Stimulated activated CD4-positive, alpha-beta T cell treated with anti-CD3 and anti-CD28 coated beads, Interleukin-12 subunit alpha, Interleukin-12 subunit beta, amount 100 ng/mL, for 24 hours (primary cell): ENCODE results near the gene GRK6.

Source experiments
- DNase-seq, 2 experiments: peaks; one replicate each; pipeline ENCODE4 v3.0.0-alpha.2; 2020; ENCODE audit warnings: low read depth in 2 of 2

GRK6 gene

DNA sequence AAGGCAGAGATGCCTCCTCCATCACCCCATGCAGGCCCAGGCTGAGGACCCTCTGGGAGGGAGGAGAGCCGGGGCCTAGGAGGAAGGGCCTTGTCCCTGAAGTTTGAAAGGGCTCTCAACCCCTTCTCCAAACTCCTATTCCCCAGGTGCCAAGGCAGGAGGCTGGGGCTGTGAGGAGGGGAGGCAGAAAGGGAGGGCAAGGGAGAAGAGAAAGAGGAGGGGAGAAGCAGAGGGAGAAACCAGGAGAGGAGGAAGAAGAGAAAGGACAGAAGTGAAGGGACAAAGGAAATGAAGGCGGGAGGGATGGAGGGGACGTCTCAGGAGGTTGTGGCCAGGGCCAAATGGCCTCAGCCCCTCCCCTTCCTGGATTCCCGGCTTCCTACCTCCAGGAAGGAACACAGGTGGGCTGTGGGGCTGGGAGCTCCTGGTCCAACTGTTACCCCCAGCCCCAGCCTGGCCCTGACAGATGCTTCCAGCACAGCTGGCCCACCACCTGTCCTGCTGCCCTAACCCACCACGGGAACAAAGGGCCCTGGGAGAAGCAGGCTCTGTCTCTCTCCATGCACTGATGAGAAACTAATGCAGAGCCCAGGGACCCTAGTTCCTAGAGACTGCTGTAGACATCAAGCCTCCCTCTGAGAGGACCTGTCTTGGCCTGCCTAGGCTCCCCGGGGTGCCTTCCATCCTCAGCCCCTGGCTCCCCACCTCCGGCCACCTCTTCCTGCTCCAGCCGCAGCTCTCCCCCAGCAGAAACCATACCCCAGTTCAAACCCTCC lies 43.5 kb downstream of the GRK6 start:
- no peak for DNase-seq

DNA sequence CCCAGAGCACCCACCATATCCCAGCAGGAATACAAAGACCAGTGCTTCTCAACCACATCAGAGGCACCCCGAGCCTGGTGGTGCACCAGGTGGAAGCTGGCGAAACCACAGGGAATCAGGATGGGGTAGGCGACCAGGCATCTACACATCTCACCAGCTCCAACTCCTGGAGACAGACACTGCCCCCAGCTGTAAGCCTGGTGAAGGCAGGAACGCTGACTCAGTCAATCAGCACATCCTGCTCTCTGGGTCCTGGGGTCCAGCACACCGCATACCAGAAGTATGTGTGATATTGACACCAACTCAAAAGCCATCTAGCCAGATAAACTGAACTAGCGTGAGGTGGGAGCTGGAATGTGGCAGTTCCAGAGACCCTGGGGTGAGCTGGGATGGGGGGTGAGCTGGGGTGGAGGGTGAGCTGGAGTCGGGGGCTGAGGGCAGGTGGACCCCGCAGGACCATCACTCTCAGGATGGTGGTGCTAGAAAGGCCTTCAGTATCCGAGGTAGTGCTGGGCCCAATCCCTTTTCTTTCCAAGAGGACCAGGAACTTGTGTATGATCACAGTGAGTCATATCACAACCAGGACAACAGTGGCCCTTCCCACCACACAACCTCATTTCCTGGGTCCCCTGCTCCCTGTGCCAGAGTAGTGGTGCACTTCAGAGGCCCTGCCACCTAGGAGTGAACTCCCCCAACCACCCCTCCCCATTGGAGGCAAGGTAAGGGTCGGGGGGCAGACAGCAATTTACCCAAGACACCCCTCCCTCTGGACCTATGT lies 44.5 kb downstream of the GRK6 start:
- no peak for DNase-seq

DNA sequence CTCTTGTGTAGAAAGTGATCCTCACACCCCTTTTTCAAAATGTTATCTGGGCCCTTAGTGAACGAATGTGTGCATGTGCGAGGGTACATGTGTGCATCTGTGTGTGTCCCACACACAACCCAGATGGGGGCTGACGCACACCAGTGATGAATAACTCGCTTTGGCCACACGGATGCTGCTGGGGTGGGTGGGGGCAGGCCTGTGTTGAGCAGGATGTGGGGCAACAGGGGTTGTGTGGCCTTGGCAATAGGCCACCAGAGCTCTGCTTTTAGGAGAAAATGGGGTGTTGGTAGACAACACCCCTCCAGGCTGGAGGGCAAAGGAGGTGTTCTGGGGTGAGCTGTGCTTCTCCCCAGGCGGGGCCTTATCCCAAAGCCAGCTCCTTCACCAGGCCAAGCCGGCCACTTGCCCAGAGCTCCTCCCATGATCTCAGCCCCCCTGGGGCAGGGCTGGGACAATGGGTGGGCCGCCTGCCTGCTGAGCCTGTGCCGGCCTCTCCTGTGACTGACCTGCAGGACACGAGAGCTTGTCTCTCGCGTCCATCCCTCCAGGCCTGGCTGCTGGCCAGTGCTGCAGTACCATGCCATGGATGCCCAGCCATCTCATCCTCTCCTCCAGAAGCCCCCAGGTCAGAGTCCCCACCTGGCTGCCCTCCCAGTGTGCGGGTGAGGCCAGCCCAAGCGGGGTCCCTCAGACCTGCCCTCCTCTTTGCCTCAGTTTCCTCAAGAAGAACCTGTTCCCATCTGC lies 45.3 kb downstream of the GRK6 start:
- no peak for DNase-seq

DNA sequence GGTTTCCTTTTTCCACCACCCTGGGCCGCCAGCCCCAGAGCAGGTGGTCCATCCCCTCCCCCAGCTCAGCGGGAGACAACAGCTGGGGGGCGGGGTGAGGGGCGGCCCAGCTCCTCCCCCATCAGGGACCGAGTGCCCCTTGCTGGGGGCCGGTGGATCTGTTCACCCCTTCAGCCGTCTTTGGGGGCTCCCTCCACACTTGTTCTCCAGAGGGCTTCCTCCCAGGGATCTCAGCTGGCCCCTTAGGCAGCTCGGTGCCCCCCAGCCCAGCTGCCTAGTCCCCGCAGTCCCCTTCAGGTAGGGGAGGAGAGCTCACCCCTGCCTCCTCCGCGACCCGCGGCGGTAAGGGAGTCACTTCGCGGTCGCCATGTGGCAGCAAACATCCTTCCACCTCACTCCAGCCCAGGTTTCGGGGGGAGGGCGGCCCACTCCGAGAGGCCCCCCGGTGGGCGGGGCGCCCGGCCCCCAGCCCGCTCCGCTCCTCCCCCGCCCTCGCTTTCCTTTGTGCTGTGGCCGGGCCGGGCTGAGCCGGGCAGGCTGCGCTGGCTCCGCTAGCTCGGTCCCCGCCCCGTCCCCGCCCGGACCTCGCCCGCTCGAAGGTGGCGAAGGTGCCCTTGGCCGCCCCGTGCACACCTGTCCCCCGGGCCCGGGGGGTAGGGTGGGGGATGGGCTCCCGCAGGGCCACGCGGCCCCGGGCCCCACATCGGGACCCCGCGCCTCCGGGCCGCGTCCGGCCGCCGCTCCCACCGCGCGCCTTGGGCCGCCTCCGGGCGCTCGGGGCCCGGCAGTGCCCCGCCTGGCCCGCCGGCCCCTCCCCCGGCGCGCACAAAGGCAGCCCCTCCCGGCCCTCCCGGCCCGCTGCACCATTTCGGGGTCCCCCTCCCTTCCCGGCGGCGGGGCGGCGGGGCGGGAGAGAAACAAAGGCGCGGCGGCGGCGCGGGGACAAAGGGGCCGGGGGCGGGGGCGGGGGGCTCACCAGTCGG lies 46.3 kb downstream of the GRK6 start:
- peak in 1 of 2 experiments; percentile 42 for DNase-seq

GRCh38 chr5:177473443-177474001 lies 47.0 kb downstream of the GRK6 start, which contains the start of gene DBN1:
TSS of gene DBN1 (minus strand) at chr5:177473634. CDS start at chr5:177473521, 113 bp downstream.
- DNase-seq = no peak

DNA sequence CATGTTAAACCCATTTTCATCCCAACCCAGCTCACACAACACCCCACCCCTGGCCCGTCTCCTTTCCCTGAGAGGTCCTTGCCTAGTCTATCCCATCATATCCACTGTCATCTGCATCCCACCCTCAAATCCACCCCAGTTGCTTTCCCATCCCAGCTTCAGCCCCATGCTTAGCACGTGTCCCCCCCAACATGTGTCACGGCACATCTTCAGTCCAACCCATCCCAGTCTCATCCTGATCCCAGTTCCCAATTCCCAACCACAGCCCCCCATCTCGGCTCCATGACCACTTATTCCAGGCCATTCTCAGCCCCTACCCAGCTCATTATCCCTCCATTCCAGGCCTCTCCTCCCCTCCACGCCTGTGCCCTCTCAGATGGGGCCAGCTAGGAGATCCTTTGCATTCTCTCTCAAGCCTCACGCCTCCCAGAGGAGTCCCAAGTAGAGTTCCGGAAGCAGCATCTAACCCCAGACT lies 47.6 kb downstream of the GRK6 start:
- DNase-seq = no peak

GRCh38 chr5:177474846-177475562 lies 48.5 kb downstream of the GRK6 start:
- no peak for DNase-seq

DNA sequence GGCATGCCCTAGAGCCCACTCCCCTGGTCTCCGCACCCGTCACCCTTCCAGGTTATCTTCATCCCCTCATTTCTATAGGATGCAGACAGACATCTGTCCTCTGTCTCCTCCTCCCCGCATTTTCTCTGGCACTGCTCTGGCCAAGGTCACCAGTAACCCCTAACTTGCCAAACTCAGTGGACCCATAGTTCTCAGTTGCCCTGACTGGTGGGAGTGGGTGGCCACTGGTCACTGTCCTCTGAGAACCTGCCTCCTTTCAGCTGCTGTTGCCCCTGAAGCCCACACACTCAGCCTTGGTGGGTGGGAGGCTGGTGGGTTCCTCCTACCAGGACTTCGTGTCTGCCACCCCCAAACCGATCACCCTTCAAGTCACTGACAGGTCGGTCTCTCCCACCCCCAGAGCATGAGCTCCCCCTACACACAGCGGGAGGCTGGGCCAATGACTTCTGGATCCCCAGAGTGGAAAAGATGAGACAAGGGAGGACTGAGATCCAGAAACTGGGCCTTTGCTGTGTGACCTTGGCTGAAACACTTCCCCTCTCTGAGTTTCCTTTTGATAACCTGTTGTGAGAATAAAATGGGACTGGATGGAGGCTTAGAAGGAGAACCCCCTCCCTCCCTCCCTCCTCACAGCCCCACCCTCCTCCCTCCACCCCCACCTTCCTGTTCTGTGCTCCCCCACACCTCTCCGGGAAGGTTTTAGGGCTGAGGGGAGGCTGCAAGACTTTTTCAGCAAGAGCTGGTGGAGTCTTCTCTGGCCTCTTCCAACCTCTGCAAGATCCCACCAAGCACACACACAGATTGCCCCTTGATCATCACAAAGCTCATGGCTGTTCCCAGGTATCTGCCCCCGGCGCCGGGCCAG lies 49.3 kb downstream of the GRK6 start:
- no peak for DNase-seq

DNA sequence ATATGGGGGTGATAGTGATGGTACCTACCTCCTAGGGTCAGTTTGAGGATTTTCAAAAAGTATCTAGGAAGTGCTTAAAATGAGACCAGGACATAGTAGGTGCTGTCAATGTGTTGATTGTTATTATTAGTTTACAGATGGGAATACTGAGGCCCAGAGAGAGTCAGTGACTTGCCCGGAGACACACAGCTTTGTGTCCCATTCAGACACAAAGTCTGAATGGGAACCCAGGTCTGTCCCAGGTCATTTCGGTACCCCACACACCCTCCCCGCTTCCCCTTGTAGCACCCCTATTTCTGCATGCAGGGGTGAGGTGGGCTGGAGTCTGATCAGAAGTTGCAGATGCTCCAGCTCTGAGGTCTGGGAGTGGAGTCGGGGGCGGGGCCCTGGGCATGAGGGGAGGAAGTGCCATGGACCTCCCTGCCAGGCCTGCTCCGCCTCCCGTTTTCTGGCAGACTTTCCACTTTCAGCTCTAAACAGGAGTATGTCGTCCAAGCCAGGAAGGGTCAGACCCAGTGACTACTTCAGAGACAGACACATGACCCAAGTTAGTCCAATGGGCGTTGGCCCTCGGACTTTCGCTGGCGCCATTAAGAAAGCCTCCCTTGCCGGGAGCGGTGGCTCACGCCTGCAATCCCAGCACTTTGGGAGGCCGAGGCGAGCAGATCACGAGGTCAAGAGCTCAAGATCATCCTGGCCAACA lies 50.2 kb downstream of the GRK6 start:
- no peak for DNase-seq

- no peak for DNase-seq
Observed at GRCh38 chr5:177477701-177478477, 51.4 kb downstream of the GRK6 start.

- no peak for DNase-seq
Observed at GRCh38 chr5:177478711-177479646, 52.5 kb downstream of the GRK6 start.

- no peak for DNase-seq
Observed at GRCh38 chr5:177479774-177480173, 53.3 kb downstream of the GRK6 start.

DNA sequence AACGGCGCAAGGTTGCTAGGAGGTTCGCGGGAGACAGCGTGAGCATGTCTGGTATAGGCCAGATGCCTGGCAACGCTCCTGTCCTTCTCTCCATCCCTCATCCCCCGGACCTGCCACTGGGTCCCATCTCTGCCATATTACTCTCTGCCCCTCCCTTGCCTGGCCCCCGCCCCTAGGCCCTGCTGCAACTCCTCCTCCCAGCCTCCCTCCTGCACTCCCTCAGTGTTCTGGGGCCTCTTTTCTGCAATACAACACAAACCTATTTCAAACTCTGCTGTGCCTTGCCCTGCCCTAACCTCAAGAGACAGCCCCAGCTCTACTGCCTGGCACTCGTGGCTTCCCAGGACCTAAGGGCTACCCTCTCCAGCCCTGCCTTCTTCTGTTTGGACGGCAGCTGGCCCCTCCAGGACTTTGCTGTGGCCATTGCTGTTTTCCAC lies 55.9 kb downstream of the GRK6 start:
- DNase-seq = no peak

GRCh38 chr5:177483042-177483441 lies 56.6 kb downstream of the GRK6 start:
- no peak for DNase-seq

- DNase-seq = no peak
Observed at GRCh38 chr5:177483994-177484901, 57.8 kb downstream of the GRK6 start.
